Right lobe of liver (tissue), 6 donors: ENCODE results near the gene MYO15A. TPM values are rescaled to one million over a fixed set of nuclear protein-coding genes. Genes with fewer than 3 reads are reported as not detected.

ENCODE experiments used
- ATAC-seq, 4 donors: fragments of 200-7000 bp; cut with Tn5 transposase; one replicate each; pipeline ENCODE4 v1.9.1; 2020; ENCODE audit warnings: mild to moderate bottlenecking in 4 of 4, moderate library complexity in 4 of 4
- DNase-seq, 3 donors: peaks; one replicate each; pipeline ENCODE4 v3.0.0-alpha.2; 2020
- H3K27ac ChIP-seq, 3 donors: fragments of 200-600 bp; one replicate each; pipeline ENCODE4 v1.8.0; 2022
- H3K27me3 ChIP-seq, 2 donors: fragments of 200-600 bp; one replicate each; pipeline ENCODE4 v1.8.0; 2022
- H3K36me3 ChIP-seq, 4 donors: fragments of 200-600 bp; sonication (generic) in 1 of 4; one replicate each; pipeline versions ENCODE4 v1.5.1 to v1.8.0; 2017 to 2022; ENCODE audit warnings: control low read depth in 1 of 4
- H3K4me1 ChIP-seq, 4 donors: fragments of 200-600 bp; sonication (generic) in 1 of 4; one replicate each; pipeline versions ENCODE4 v1.5.1 to v1.8.0; 2017 to 2022; ENCODE audit warnings: control low read depth in 1 of 4
- H3K4me3 ChIP-seq, 3 donors: fragments of 200-600 bp; one replicate each; pipeline ENCODE4 v1.8.0; 2022
- H3K9me3 ChIP-seq, 4 donors: fragments of 200-600 bp; sonication (generic) in 1 of 4; one replicate each; pipeline versions ENCODE4 v1.5.1 to v1.8.0; 2017 to 2022; ENCODE audit warnings: control low read depth in 1 of 4
- POLR2A ChIP-seq: fragments of 450-650 bp; IDR thresholded peaks from one replicate; pipeline ENCODE4 v1.6.1; 2017; ENCODE audit warnings: antibody characterized with exemption, mild to moderate bottlenecking
- WGBS: methylation state at CpG from one replicate; pipeline ENCODE4 v1.1.6; 2018; ENCODE audit warnings: low coverage, low lambda C conversion rate; ENCODE audit not compliant: insufficient coverage; ENCODE audit errors: missing lambda C conversion rate; 5-methylcytosine and 5-hydroxymethylcytosine counted together
- intact Hi-C, 2 donors: fragments of 100-400 bp; cut with DNase I; formaldehyde crosslinking; loops; one replicate each; pipeline versions ENCODE4 v1.11.2 to v1.14.1; 2022
- total RNA-seq, 6 experiments: library from RNA; depleted of rRNA in 2 of 6; stranded (reverse); fragments of >200 nt in 2 of 6; fragmentation: NEBNext Ultra II Directional in 3 of 6; extraction: Animal tissue kit (Norgen Biotek cat#: 25700) in 3 of 6; gene quantifications; one replicate each; pipeline versions ENCODE4 v1.1.0 to v1.2.4, GENCODE V29; 2016 to 2023
- TF ChIP-seq, protein P1 (sequence below), 4 donors: fragments of 200-600 bp in 3 of 4; fragments of 450-650 bp in 1 of 4; IDR thresholded peaks; one replicate each; pipeline versions ENCODE4 v1.5.1 to v1.8.0; 2016 to 2022; ENCODE audit warnings: antibody characterized with exemption in 4 of 4, mild to moderate bottlenecking in 2 of 4
- donor health status: DM: no; HTN: yes; CAD: no.
- donor health status: DM: no; HTN: no; CAD: no.
- donor health status: DM: no; HTN: no; CAD: no.
- donor health status: DM: no; HTN: yes; CAD: no.
- donor health status: DM: no; HTN: yes; CAD: no.

Gene MYO15A
- total RNA-seq, 6 experiments from 2014 or later, result 0.19 to 6.2 (median 1.5) TPM

DNA sequence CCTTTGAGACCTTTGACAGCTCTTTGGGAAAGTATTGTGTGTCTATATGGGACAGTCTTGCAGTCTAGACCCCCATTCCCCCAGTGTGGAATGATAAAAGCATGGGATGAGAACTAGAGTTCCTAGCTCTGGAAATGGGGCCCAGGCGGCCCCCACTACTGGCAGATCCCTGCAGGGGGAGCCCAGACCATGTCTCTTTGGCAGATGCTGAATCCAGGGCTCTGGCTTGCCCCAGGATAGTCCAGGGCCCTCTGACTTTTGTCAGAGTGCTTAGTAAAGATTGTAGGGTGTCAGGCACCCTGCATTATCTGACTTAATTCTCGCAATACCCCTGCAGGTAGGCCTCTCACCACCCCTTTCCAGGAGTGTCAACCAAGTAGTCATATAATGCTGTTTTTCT lies 83.4 kb downstream of the MYO15A start:
- Histone ChIP-seq H3K27ac (no peak overlapping the region), H3K4me3 (no peak overlapping the region), H3K27me3 (no peaks in the 10 kb centered on the region), H3K4me1 (peaks cover 0 to 50% (median 16%) of the 10 kb centered on the region in 4 donors), H3K36me3 (peaks cover 0 to 27% (median 13%) of the 10 kb centered on the region in 4 donors), H3K9me3 (no peaks in the 10 kb centered on the region)
- 83% methylated on average over 2 of the region's 2 CpGs for WGBS
- DNase-seq, result no peak
- intact Hi-C loops, result no loop called here
- no peak for TF ChIP-seq POLR2A
- TF ChIP-seq, protein P1, sequence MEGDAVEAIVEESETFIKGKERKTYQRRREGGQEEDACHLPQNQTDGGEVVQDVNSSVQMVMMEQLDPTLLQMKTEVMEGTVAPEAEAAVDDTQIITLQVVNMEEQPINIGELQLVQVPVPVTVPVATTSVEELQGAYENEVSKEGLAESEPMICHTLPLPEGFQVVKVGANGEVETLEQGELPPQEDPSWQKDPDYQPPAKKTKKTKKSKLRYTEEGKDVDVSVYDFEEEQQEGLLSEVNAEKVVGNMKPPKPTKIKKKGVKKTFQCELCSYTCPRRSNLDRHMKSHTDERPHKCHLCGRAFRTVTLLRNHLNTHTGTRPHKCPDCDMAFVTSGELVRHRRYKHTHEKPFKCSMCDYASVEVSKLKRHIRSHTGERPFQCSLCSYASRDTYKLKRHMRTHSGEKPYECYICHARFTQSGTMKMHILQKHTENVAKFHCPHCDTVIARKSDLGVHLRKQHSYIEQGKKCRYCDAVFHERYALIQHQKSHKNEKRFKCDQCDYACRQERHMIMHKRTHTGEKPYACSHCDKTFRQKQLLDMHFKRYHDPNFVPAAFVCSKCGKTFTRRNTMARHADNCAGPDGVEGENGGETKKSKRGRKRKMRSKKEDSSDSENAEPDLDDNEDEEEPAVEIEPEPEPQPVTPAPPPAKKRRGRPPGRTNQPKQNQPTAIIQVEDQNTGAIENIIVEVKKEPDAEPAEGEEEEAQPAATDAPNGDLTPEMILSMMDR (IDR thresholded peaks at IDR 0.05), result peak in 2 of 4 donors; percentile 8 to 9
- peak in 1 of 4 donors; percentile 16 for ATAC-seq

DNA sequence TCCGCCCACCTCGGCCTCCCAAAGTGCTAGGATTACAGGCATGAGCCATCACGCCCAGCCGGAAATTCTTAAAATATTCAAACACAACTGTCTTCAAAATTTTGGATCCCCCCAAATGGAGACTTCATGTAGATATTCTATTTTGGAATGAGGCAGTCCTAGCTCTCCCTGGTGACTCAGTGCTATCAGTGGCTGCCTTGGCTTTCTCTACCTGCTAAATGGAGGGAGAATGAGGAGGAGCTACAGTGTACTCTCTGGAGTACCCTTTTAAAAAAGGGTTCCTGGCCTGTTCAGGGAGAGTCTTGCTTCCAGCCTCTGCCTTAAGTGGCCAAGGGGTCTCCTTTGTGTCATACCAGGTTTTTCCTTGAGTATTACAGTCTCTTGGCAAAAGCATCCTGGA lies 85.8 kb downstream of the MYO15A start:
- H3K27me3 ChIP-seq, result no peaks in the 10 kb centered on the region
- no peak overlapping the region for H3K4me3 ChIP-seq
- 93% methylated on average over 4 of the region's 4 CpGs for WGBS
- peaks cover 0 to 33% (median 9%) of the 10 kb centered on the region in 4 donors for H3K4me1 ChIP-seq
- no peak overlapping the region for H3K27ac ChIP-seq
- TF ChIP-seq, protein P1 (IDR thresholded peaks at IDR 0.05), result no peak
- no peak for TF ChIP-seq POLR2A
- peaks cover 0 to 43% (median 21%) of the 10 kb centered on the region in 4 donors for H3K36me3 ChIP-seq
- ATAC-seq (no peak), DNase-seq (no peak)
- intact Hi-C loops, result no loop called here
- H3K9me3 ChIP-seq, result no peaks in the 10 kb centered on the region

DNA sequence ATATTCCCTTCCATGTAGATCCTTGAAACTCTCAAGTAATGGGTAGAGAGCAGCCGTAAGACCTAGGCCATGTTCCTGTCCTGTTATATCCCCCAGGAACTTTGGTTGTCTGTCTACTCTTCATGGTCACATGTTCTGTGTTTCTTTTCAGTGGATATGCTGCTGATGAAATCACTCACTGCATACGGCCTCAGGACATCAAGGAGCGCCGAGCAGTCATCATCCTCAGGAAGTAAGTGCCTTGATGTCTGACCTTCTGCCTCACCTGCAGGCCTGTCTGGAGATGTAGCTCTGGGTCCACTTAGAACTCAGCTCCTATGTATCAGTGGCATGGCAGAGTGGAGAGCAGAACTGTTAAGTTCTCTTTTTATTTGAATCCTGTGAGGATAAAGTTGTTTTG lies 86.2 kb downstream of the MYO15A start:
- TF ChIP-seq POLR2A, result no peak
- TF ChIP-seq, protein P1 (IDR thresholded peaks at IDR 0.05), result no peak
- intact Hi-C loops, result no loop called here
- H3K4me3 ChIP-seq, result no peak overlapping the region
- no peak for DNase-seq
- no peaks in the 10 kb centered on the region for H3K9me3 ChIP-seq
- no peak for ATAC-seq
- H3K27ac ChIP-seq, result no peak overlapping the region
- H3K36me3 ChIP-seq, result peaks cover 0 to 47% (median 21%) of the 10 kb centered on the region in 4 donors
- peaks cover 0 to 29% (median 8%) of the 10 kb centered on the region in 4 donors for H3K4me1 ChIP-seq
- 76% methylated on average over 4 of the region's 4 CpGs for WGBS
- no peaks in the 10 kb centered on the region for H3K27me3 ChIP-seq

DNA sequence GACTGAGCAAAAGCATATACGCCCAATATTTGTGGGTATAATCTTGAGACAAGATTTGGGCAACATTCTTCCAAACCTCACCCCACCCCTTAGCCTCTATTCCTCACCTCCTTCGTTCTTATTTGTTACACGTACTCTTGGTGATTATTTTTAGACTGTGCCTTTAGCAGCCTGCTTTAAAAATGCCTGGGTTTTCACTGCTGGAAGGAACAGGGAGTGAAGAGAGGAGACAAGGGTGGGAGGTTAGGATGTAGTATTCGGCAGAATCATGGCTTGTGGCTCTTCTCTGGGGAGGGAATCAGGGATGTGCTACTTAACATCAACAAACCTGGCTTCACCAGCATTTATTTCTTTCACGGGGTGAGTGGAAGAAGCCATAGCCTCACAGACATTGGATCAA lies 86.7 kb downstream of the MYO15A start:
- Histone ChIP-seq H3K27ac (no peak overlapping the region), H3K4me1 (peaks cover 0 to 24% (median 6%) of the 10 kb centered on the region in 4 donors), H3K36me3 (peaks cover 0 to 47% (median 21%) of the 10 kb centered on the region in 4 donors), H3K9me3 (no peaks in the 10 kb centered on the region), H3K27me3 (no peaks in the 10 kb centered on the region), H3K4me3 (no peak overlapping the region)
- ATAC-seq (no peak), DNase-seq (no peak)
- TF ChIP-seq POLR2A, result no peak
- TF ChIP-seq, protein P1 (IDR thresholded peaks at IDR 0.05), result no peak
- intact Hi-C loops, result no loop called here
- 83% methylated on average over 5 of the region's 5 CpGs for WGBS
